Trophoblast cell (in vitro differentiated cells and primary cell): Measurements from ENCODE around the gene ACP6.
A peak's percentile ranks its signal among the peaks of the same experiment; 100 is the strongest.

ENCODE experiments used
- DNase-seq, 2 donors: peaks; one replicate each; pipeline ENCODE4 v3.0.0-alpha.2; 2016
- H2AFZ ChIP-seq: 2 replicates; pipeline ENCODE4 v1.6.1; 2013; ENCODE audit warnings: low read length, moderate library complexity, mild to moderate bottlenecking; ENCODE audit not compliant: insufficient read depth, poor library complexity
- H2AK5ac ChIP-seq: 2 replicates; pipeline ENCODE4 v1.6.1; 2013; ENCODE audit warnings: mild to moderate bottlenecking, low read length
- H2BK120ac ChIP-seq: 2 replicates; pipeline ENCODE4 v1.6.1; 2013; ENCODE audit warnings: low read length, mild to moderate bottlenecking, moderate library complexity; ENCODE audit not compliant: insufficient read depth, poor library complexity
- H2BK12ac ChIP-seq: 2 replicates; pipeline ENCODE4 v1.6.1; 2013; ENCODE audit warnings: mild to moderate bottlenecking, low read length, moderate library complexity
- H2BK5ac ChIP-seq: 2 replicates; pipeline ENCODE4 v1.6.1; 2013; ENCODE audit warnings: low read length, low read depth, moderate library complexity, mild to moderate bottlenecking; ENCODE audit not compliant: poor library complexity
- H3K14ac ChIP-seq: 2 replicates; pipeline ENCODE4 v1.6.1; 2013; ENCODE audit warnings: mild to moderate bottlenecking, low read length
- H3K18ac ChIP-seq: 2 replicates; pipeline ENCODE4 v1.6.1; 2013; ENCODE audit warnings: mild to moderate bottlenecking, low read length
- H3K23ac ChIP-seq: 2 replicates; pipeline ENCODE4 v1.6.1; 2013; ENCODE audit warnings: low read length
- H3K27ac ChIP-seq: 2 replicates; pipeline ENCODE4 v1.5.1; 2013; ENCODE audit warnings: low read depth, mild to moderate bottlenecking, inconsistent platforms, low read length, moderate library complexity
- H3K27me3 ChIP-seq: 2 replicates; pipeline ENCODE4 v1.6.1; 2013; ENCODE audit warnings: inconsistent platforms, mild to moderate bottlenecking, low read length, moderate library complexity; ENCODE audit not compliant: insufficient read depth
- H3K36me3 ChIP-seq, 2 experiments: 1 replicate in 1 of 2; 2 replicates in 1 of 2; pipeline ENCODE4 v1.6.1; 2013; ENCODE audit warnings: low read length in 2 of 2, mild to moderate bottlenecking in 2 of 2, moderate library complexity in 1 of 2; ENCODE audit not compliant: insufficient read depth in 2 of 2, control insufficient read depth in 1 of 2
- H3K4ac ChIP-seq: 2 replicates; pipeline ENCODE4 v1.6.1; 2013; ENCODE audit warnings: low read depth, mild to moderate bottlenecking, low read length, moderate library complexity
- H3K4me1 ChIP-seq, 2 experiments: 1 replicate in 1 of 2; 2 replicates in 1 of 2; pipeline ENCODE4 v1.6.1; 2013; ENCODE audit warnings: low read length in 2 of 2, mild to moderate bottlenecking in 2 of 2, moderate library complexity in 1 of 2; ENCODE audit not compliant: insufficient read depth in 2 of 2, control insufficient read depth in 1 of 2
- H3K4me2 ChIP-seq: 2 replicates; pipeline ENCODE4 v1.6.1; 2013; ENCODE audit warnings: inconsistent platforms, mild to moderate bottlenecking, low read length, moderate library complexity
- H3K4me3 ChIP-seq: 2 replicates; pipeline ENCODE4 v1.5.1; 2013; ENCODE audit warnings: mild to moderate bottlenecking, low read depth, low read length, inconsistent platforms
- H3K79me1 ChIP-seq: one replicate; pipeline ENCODE4 v1.6.1; 2013; ENCODE audit warnings: low read length
- H3K79me2 ChIP-seq: 2 replicates; pipeline ENCODE4 v1.6.1; 2013; ENCODE audit warnings: low read length, mild to moderate bottlenecking; ENCODE audit not compliant: control insufficient read depth, insufficient read depth, poor library complexity
- H3K9ac ChIP-seq: 2 replicates; pipeline ENCODE4 v1.6.1; 2013; ENCODE audit warnings: mild to moderate bottlenecking, low read length
- H3K9me3 ChIP-seq: 2 replicates; pipeline ENCODE4 v1.6.1; 2013; ENCODE audit warnings: low read depth, mild to moderate bottlenecking, control low read depth, inconsistent platforms, low read length; ENCODE audit not compliant: insufficient read depth
- H4K12ac ChIP-seq: 2 replicates; pipeline ENCODE4 v1.6.1; 2013; ENCODE audit warnings: low read depth, mild to moderate bottlenecking, low read length, moderate library complexity
- H4K8ac ChIP-seq: 2 replicates; pipeline ENCODE4 v1.6.1; 2013; ENCODE audit warnings: low read depth, mild to moderate bottlenecking, low read length, moderate library complexity
- H4K91ac ChIP-seq: one replicate; pipeline ENCODE4 v1.6.1; 2013; ENCODE audit warnings: low read depth, mild to moderate bottlenecking, low read length, moderate library complexity
- WGBS: extraction: QIAGEN DNeasy Blood & Tissue Kit; methylation state at CpG from one replicate; pipeline ENCODE4 v1.1.7; 2013; ENCODE audit warnings: missing lambda C conversion rate; ENCODE audit not compliant: insufficient read length, insufficient coverage; ENCODE audit errors: extremely low coverage; 5-methylcytosine and 5-hydroxymethylcytosine counted together

Gene ACP6

DNA sequence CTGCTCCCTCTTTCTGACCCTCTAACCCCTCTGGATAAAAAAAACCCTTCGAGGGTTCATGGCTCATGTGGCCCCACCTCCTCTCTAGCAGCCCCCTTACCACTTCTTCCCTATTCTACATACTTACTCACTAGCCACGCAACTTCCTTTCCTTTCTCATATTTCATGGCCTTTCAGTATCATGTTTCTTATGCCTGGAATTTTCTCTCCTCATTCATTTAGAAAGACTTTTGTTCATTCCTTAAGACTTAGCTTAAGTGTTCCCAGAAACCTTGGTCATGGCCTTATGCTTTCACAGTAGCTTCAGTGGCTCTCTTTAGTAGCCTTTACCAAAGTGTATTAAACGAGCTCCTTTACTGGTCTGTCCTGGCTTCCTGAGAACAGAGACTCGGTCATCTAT lies 6.1 kb downstream of the ACP6 start:
- no peak for DNase-seq
- H2AK5ac ChIP-seq: no peak overlapping the region
- H2BK120ac ChIP-seq: no peak overlapping the region
- H4K12ac ChIP-seq: no peak overlapping the region
- H2AFZ ChIP-seq: no peak overlapping the region
- no peak overlapping the region for H3K4me2 ChIP-seq
- no peak overlapping the region for H3K9ac ChIP-seq
- no peak overlapping the region for H3K27ac ChIP-seq
- H2BK5ac ChIP-seq: no peak overlapping the region
- no peak overlapping the region for H4K8ac ChIP-seq
- peaks cover under 1% of the 10 kb centered on the region in 2 experiments for H3K4me1 ChIP-seq
- no peak overlapping the region for H3K23ac ChIP-seq
- no peak overlapping the region for H4K91ac ChIP-seq
- 100% methylated on average over 1 of the region's 4 CpGs for WGBS
- no peaks in the 10 kb centered on the region for H3K27me3 ChIP-seq
- H3K4me3 ChIP-seq: no peak overlapping the region
- no peak overlapping the region for H3K4ac ChIP-seq
- H3K79me1 ChIP-seq: no peaks in the 10 kb centered on the region
- no peak overlapping the region for H3K14ac ChIP-seq
- H3K18ac ChIP-seq: no peak overlapping the region
- H2BK12ac ChIP-seq: no peak overlapping the region
- peaks cover 0 to 2% of the 10 kb centered on the region in 2 experiments for H3K36me3 ChIP-seq
- H3K79me2 ChIP-seq: no peaks in the 10 kb centered on the region
- no peaks in the 10 kb centered on the region for H3K9me3 ChIP-seq

DNA sequence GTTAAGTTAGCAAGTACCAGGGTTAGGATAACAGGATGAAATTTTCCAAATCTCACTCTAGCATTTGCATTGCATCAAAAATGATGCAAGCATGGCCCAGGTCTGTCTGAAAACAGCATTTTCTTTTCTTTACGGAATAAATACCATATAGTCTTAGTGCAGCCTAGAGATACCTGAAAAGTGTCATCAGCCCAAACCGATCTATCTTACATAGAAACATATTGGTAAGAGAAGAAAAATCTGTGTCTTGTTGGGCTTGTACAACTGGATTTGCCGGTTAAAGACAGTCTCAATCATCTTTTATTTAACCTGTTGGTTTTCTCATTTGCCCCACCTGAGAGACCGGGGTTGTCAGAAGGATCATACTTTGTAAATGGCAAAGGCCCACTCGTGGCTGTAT lies 15.8 kb downstream of the ACP6 start:
- H4K91ac ChIP-seq: no peak overlapping the region
- no peak overlapping the region for H3K4me3 ChIP-seq
- no peak overlapping the region for H3K23ac ChIP-seq
- no peaks in the 10 kb centered on the region for H3K27me3 ChIP-seq
- no peaks in the 10 kb centered on the region for H3K9me3 ChIP-seq
- no peak overlapping the region for H3K27ac ChIP-seq
- H3K4ac ChIP-seq: no peak overlapping the region
- no peaks in the 10 kb centered on the region for H3K79me1 ChIP-seq
- H4K12ac ChIP-seq: no peak overlapping the region
- H3K79me2 ChIP-seq: no peaks in the 10 kb centered on the region
- no peak overlapping the region for H3K18ac ChIP-seq
- peaks cover 2% of the 10 kb centered on the region in 2 experiments for H3K4me1 ChIP-seq
- no peak overlapping the region for H2AFZ ChIP-seq
- no peak overlapping the region for H2AK5ac ChIP-seq
- H3K36me3 ChIP-seq: peaks cover 5 to 11% of the 10 kb centered on the region in 2 experiments
- peak; percentile 52 to 87 for DNase-seq
- WGBS: no CpG with 5 or more reads among the region's 5 CpGs
- no peak overlapping the region for H3K9ac ChIP-seq
- H4K8ac ChIP-seq: no peak overlapping the region
- no peak overlapping the region for H2BK5ac ChIP-seq
- H3K4me2 ChIP-seq: no peak overlapping the region
- no peak overlapping the region for H2BK12ac ChIP-seq
- H3K14ac ChIP-seq: no peak overlapping the region
- no peak overlapping the region for H2BK120ac ChIP-seq

DNA sequence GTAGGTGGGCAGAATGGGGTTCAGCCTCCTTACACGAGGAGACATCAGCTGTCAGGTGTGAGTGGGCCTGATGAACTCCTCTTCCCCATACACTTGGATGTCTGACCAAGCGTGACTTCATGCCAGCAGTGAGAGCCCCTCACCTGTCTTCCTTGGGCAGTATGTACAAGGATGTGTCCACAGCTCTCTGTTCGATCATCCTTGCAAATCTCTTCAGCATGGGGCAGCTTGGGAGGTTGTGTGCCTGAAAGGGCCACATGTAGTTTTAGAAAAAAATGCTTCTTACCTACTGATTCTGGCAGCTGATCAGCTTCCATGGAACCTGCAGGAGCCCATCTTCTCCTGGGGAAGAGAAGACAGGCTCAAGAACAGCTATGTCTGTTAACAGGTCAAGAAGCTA lies 18.0 kb downstream of the ACP6 start:
- Histone ChIP-seq H3K79me2 (no peaks in the 10 kb centered on the region), H3K9me3 (no peaks in the 10 kb centered on the region), H3K36me3 (peaks cover 5 to 9% of the 10 kb centered on the region in 2 experiments), H3K27ac (no peak overlapping the region), H3K18ac (no peak overlapping the region), H3K14ac (no peak overlapping the region), H3K4ac (no peak overlapping the region), H3K4me2 (no peak overlapping the region), H4K91ac (no peak overlapping the region), H4K8ac (no peak overlapping the region), H4K12ac (no peak overlapping the region), H3K23ac (no peak overlapping the region), H3K9ac (no peak overlapping the region), H2AFZ (no peak overlapping the region), H2BK12ac (no peak overlapping the region), H2AK5ac (no peak overlapping the region), H3K4me1 (peaks cover 2% of the 10 kb centered on the region in 2 experiments), H2BK5ac (no peak overlapping the region), H3K79me1 (no peaks in the 10 kb centered on the region), H2BK120ac (no peak overlapping the region), H3K4me3 (no peak overlapping the region), H3K27me3 (no peaks in the 10 kb centered on the region)
- DNase-seq: no peak
- WGBS: no CpG with 5 or more reads among the region's 3 CpGs

DNA sequence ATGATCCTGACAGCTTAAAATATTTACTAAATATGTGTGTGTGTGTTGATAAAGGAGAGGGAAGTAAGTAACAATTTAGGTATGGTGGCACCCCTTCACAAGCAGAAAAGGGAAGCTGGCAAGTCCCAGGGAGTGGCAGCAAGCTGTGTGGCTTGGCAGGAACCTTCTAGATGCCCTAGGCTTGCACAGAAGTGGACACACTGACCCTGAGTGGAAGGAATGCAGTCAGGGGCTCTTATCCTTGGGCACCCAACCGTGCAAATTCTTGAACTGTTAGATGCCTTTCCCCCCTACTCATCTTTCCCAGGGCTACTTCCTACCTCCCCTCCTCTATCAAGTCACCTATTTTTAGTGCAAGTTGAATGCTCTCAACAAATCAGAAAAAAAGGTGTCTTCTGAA lies 18.9 kb downstream of the ACP6 start:
- Histone ChIP-seq H3K9ac (no peak overlapping the region), H3K4me1 (peaks cover 2% of the 10 kb centered on the region in 2 experiments), H4K91ac (no peak overlapping the region), H3K27me3 (no peaks in the 10 kb centered on the region), H4K12ac (no peak overlapping the region), H3K4me2 (no peak overlapping the region), H3K23ac (no peak overlapping the region), H3K18ac (no peak overlapping the region), H2BK120ac (no peak overlapping the region), H4K8ac (no peak overlapping the region), H3K14ac (no peak overlapping the region), H3K4me3 (no peak overlapping the region), H3K9me3 (no peaks in the 10 kb centered on the region), H2AK5ac (no peak overlapping the region), H3K79me2 (no peaks in the 10 kb centered on the region), H2AFZ (no peak overlapping the region), H3K36me3 (peaks cover 5 to 9% of the 10 kb centered on the region in 2 experiments), H2BK5ac (no peak overlapping the region), H3K4ac (no peak overlapping the region), H2BK12ac (no peak overlapping the region), H3K79me1 (no peaks in the 10 kb centered on the region), H3K27ac (no peak overlapping the region)
- no CpG with 5 or more reads among the region's 1 CpG for WGBS
- peak in 1 of 2 donors; percentile 12 for DNase-seq
